ENCODE data around the gene NPEPL1.
"Not testable (repeated sequence)": the region's sequence is repeated elsewhere in the genome, so short reads cannot be mapped to it uniquely, and the experiment has no call there.

NPEPL1 gene, protein sequence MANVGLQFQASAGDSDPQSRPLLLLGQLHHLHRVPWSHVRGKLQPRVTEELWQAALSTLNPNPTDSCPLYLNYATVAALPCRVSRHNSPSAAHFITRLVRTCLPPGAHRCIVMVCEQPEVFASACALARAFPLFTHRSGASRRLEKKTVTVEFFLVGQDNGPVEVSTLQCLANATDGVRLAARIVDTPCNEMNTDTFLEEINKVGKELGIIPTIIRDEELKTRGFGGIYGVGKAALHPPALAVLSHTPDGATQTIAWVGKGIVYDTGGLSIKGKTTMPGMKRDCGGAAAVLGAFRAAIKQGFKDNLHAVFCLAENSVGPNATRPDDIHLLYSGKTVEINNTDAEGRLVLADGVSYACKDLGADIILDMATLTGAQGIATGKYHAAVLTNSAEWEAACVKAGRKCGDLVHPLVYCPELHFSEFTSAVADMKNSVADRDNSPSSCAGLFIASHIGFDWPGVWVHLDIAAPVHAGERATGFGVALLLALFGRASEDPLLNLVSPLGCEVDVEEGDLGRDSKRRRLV

GRCh38 chr20:58692579-58693225 lies at the start of gene NPEPL1:
Gene NPEPL1, plus strand, starts transcription at chr20:58692800. Its CDS starts 101 bp downstream, at chr20:58692901.
- DNase-seq = no peak

GRCh38 chr20:58642896-58643295 lies 49.7 kb upstream of the NPEPL1 start:
- not testable (repeated sequence) for DNase-seq

DNA sequence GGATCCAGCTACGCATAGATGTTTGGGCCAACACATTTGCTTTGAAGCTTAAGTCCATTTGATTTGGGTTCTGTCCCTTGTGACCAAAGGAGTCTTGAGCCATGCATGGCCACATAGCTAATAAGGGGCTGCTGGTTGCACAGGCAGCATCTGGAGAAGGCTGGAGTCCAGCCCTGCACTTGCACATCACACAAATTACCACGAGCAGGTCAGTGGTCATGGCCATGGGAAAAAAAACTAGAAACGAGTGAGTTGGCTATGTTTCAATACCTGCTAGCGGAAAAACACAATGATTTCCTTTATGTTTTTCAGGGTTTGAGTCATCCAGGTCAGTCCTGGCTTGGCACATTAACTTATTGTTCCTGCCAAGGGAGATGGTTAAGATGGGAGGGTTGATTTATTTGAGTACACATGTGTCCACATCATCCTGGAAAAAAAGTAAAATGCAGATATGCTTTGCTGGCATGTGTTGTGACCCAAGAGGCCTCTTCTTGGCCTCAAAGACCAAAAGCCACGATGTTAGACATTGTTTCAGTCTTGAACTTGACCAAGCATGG lies 47.1 kb upstream of the NPEPL1 start:
- no peak for DNase-seq

DNA sequence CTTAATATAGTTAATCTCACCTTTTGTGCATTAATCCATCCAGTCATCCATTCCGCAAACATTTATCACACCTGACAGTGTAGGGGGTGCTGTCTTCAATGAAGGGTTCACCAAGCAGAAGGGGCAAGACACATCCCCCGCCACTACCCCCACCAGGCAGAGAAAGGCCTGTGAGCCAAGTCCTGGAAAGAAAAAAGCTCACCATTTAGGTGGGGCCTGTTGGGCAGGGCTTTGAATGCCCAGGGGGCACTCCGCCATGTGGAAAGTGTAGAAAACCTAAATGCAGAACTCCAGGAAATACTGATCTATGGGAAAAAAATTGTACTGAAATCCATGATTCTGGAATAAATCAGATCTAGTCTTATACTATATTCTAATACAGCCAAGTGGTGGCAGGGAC lies 46.3 kb upstream of the NPEPL1 start:
- DNase-seq = no peak

DNA sequence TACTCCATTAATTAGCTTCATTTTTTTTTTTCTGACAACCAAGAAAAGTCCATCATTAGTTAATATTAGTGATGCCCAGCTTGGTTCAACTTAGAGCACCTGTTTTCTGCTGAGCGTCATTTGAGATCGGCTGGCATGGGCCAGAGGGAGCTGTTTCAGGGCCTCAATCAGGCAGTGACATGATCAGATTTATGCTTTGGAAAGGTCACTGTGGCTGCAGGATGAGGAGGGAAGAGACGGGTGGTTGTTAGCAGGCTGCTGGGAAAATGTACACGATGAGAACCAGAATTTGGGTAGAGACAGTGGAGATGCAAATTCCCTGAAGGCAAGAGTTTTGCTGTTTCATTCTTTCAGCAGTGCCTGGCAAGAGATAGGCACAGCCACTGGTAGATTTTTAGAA lies 45.9 kb upstream of the NPEPL1 start:
- DNase-seq = no peak

DNA sequence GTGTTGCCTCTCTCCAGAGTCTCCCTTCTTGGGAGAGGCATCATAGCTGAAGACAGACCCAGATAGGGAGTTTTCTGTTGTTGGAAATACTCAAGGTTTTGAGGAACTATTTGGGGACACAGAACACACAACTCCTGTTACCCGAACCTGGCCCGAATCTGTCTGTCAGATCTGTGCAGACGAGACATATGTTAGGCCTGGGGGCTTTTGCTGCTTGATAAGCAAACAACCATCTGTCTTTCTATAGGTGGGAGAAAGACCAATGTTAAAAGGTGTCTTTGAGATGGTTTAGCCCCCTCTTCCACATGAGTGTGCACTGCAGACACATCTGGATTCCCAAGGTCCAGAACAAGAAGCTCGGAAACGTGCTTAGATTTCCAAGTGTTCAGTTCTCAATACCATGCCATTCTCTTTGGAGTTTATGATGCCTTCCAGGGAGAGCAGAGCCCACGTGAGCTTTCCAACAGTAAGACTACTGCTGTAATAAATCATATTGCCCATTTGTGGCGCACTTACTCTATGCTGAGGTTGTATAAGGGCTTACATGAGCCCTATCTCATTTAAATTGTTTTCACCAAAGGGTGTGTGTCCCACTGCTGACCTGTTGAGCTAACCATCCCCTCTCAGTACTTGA lies 45.3 kb upstream of the NPEPL1 start:
- DNase-seq = no peak

DNA sequence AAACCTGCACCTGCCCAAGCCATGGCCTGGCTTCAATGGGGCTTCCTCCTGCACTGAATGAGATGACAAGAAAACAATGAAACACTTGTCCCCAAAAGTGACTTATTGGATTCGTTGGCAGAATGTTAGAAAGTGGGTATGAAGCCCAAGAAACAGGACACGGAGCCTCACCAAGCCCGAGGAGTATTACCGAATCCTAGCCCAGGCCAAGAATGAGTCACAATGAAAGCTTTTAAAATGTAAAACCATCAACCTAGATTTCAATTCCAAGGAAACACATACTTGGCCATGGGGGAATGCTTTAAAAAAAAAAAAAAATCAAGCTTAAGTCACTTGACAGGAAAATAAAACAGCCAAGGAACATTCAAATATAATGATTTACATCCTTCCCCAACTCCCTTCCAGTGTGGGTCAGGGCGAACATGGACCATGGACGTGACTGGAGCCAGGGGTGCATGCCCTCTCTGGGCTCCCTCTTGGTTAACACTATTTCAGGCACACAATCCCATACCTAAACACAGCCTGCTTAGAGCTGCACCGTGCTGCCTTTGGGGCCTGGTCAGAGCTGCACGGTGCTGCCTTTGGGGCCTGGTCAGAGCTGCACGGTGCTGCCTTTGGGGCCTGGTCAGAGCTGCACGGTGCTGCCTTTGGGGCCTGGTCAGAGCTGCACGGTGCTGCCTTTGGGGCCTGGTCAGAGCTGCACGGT lies 44.7 kb upstream of the NPEPL1 start:
- no peak for DNase-seq

DNA sequence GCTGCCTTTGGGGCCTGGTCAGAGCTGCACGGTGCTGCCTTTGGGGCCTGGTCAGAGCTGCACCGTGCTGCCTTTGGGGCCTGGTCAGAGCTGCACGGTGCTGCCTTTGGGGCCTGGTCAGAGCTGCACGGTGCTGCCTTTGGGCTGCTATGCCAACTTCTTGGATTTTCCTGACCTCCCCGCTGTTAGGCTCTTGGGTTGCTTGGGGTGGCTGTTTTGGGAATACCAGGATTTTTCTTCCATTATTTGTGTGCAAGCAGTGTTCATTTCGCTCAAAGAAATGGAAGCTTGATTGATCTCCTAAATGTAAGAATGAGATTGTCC lies 44.1 kb upstream of the NPEPL1 start:
- not testable (repeated sequence) for DNase-seq

DNA sequence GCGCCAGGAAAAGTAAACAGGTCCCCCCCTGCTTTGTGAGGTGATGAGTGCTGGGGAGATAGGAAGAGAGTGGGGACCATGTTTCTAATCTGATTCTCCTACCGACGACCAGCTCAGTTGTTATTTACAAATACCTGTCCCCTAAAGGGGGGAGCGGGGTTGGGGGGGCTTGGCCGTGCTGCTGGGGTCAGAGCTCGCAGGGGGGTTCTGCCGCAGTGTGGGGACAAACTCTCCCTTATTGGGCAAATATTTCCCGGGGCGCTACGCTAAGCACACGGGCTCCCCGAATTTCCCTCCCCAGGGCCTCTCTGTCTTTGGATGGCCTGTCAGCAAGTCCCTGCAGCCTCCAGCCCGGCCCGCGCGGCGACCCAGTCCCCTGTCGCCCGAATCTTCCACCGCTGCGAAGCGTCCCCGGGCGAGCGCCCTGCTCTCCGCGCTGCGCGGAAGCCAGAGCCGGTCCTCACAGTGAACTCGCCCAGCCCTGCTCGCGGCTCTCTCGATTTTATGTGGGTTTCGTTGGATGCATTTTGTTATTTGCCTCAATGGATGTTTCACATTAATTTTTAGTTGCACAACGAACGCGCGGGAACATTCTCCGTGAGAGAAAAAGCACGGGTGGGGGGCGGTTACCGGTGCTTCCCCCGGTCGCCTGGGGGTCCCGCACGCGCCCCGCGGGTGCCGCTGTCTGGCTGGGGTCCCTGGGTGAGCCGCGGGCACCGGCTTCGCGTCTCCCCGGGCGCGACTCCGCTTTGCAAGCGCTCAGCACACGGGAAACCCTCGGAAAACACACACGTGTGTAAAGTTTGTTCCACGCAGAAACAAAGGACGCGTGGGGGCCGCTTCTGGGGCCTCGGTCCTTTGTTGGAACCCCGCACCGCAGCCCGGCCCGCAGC lies 43.1 kb upstream of the NPEPL1 start:
- no peak for DNase-seq

DNA sequence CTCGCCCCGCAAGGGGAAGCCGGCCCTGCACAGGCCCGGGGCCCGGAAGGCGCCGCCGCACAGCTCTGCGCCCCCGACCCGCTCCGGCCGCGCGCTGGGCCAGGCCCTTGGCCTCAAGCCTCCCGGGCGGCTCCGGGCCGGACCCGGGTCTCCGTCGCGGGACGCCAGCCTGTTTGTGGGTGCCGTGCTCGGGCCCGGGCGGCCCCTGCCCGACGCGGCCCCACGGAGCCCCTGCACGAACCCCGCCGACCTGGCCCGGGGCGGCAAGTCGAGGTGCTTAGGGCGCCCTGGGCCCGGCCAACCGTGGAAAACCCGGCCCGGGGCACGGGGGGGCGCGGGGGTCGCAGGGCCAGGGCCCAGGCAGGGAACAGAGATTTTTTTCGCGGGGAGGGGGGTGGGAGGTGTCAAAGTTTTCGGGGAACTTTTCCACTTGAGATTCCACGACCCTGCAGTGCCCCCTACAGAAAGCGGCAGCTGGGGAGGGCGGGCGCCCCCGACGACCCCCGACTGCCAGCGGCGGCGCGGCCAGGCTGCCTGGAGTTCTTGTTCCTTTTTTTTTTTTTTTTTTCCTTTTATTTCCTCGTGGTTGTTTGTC lies 42.3 kb upstream of the NPEPL1 start:
- no peak for DNase-seq

- peak; percentile 83 for DNase-seq
Measured at GRCh38 chr20:58650776-58651558, 41.6 kb upstream of the NPEPL1 start, which contains the start of gene STX16. Gene STX16, plus strand, starts transcription at chr20:58651283. Its CDS starts 724 bp downstream, at chr20:58652007.

DNA sequence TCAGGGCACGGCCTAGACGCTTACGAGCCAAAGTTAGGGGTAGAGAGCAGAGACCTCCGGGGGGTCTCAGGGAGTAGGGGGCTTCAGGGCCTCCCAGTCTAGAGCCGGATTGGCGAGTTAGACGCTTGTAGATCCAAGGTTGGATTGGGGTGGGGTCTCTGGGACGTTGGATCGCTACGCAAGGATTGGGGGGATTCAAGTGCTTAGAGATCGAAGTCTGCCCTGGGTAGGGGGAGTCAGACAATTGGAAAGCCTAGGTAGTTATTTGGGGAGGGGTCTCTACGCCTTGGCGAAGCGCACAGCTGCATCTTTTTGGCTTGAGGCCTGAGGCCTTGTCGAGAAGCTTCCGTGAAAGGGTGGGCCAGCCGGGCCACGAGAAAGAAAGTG lies 41.0 kb upstream of the NPEPL1 start:
- DNase-seq = no peak

- DNase-seq = no peak
Measured at GRCh38 chr20:58651946-58652605, 40.5 kb upstream of the NPEPL1 start.

GRCh38 chr20:58652606-58653294 lies 39.9 kb upstream of the NPEPL1 start:
- DNase-seq = no peak

DNA sequence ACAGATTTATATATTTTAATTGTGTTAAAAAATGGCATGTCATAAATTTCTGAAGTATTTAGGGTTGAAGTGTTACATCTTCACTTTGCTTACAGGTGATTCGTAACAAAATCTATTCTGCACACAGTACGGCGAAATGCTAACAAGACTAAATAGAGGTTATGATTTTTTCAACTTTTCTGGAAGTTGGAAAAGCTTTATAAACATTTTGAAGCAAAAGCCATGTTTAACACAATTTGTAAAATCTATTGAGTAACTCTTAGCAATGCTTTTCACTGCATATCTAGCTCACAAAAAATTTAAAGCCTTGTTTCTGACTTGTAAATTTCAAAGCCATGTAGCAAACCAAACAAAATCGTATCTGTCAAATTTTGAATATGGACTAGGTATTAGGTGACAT lies 38.3 kb upstream of the NPEPL1 start:
- no peak for DNase-seq

- DNase-seq = no peak
Measured at GRCh38 chr20:58655328-58656107, 37.1 kb upstream of the NPEPL1 start.

DNA sequence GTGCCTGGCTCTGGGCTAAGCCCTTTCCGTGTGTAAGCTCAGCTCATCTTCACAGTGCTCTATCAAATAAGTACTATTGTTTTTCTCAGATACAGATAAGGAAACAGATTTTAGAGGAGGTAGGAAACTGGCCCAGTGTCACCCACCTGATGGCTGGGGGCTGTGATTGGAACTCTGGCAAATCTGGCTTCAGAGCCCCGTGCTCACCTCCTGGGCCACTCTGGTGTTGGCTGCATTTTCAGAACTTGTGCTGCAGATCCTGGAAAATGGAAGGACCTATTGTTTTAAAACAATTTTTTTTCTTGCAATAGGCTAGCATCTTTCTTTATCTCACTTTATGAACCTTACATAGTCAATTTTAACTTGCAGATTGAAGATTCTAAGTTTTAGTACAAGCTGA lies 35.8 kb upstream of the NPEPL1 start:
- DNase-seq = no peak

- no peak for DNase-seq
Measured at GRCh38 chr20:58657262-58657661, 35.3 kb upstream of the NPEPL1 start.

Data from NCI-H446 treated with DMSO at 0.1 percent for 48 hours (cell line).